Measurements from ENCODE around the gene CEP89.
"Not testable (repeated sequence)": the region's sequence is repeated elsewhere in the genome, so short reads cannot be mapped to it uniquely, and the experiment has no call there.

CEP89 gene

GRCh38 chr19:32890326-32890725 is 81.4 kb downstream of the CEP89 start:
- no peak for DNase-seq

GRCh38 chr19:32889137-32889934 is 82.4 kb downstream of the CEP89 start:
- DNase-seq = no peak

GRCh38 chr19:32887572-32888215 is 84.1 kb downstream of the CEP89 start:
- DNase-seq = no peak

GRCh38 chr19:32886241-32886640 is 85.5 kb downstream of the CEP89 start:
- no peak for DNase-seq

- not testable (repeated sequence) for DNase-seq
Measured at GRCh38 chr19:32885255-32885654, 86.5 kb downstream of the CEP89 start.

GRCh38 chr19:32881766-32882165 is 90.0 kb downstream of the CEP89 start:
- DNase-seq = no peak

GRCh38 chr19:32880622-32881021 is 91.1 kb downstream of the CEP89 start:
- no peak for DNase-seq

GRCh38 chr19:32879741-32880140 is 92.0 kb downstream of the CEP89 start:
- DNase-seq = no peak

GRCh38 chr19:32878988-32879387 is 92.8 kb downstream of the CEP89 start:
- no peak for DNase-seq

GRCh38 chr19:32877977-32878745 is 93.6 kb downstream of the CEP89 start:
- no peak for DNase-seq

- DNase-seq = no peak
Measured at GRCh38 chr19:32877323-32877912, 94.3 kb downstream of the CEP89 start.

GRCh38 chr19:32876919-32877285 is 94.9 kb downstream of the CEP89 start:
- DNase-seq = no peak

- no peak for DNase-seq
Measured at GRCh38 chr19:32876236-32876918, 95.4 kb downstream of the CEP89 start.

- no peak for DNase-seq
Measured at GRCh38 chr19:32875428-32875827, 96.3 kb downstream of the CEP89 start.

- no peak for DNase-seq
Measured at GRCh38 chr19:32874605-32875004, 97.2 kb downstream of the CEP89 start.

GRCh38 chr19:32873247-32873959 is 98.4 kb downstream of the CEP89 start:
- DNase-seq = no peak

- DNase-seq = no peak
Measured at GRCh38 chr19:32872391-32872790, 99.4 kb downstream of the CEP89 start.

- no peak for DNase-seq
Measured at GRCh38 chr19:32870981-32871451, 100.7 kb downstream of the CEP89 start.

- DNase-seq = no peak
Measured at GRCh38 chr19:32869966-32870573, 101.7 kb downstream of the CEP89 start.

- DNase-seq = no peak
Measured at GRCh38 chr19:32869369-32869965, 102.3 kb downstream of the CEP89 start, which contains the start of gene SLC7A9. Gene SLC7A9 (minus strand): TSS chr19:32869767. CDS start chr19:32868534, 1,233 bp downstream.

All from NCI-H1436 treated with DMSO at 0.1 percent for 48 hours (cell line).